Sigmoid colon (tissue), 7 donors: ENCODE measurements around the gene RAPGEF3. TPM values are rescaled to one million over a fixed set of nuclear protein-coding genes. Genes with fewer than 3 reads are reported as not detected.

Experiments
- DNase-seq: peaks from one replicate; pipeline ENCODE4 v3.0.0-alpha.2; 2019
- H3K27ac ChIP-seq, 4 donors: fragments of 200-600 bp; sonication (generic); one replicate each; pipeline ENCODE4 v1.5.1; 2016 to 2019; ENCODE audit warnings: mild to moderate bottlenecking in 1 of 4
- H3K27me3 ChIP-seq, 3 donors: fragments of 200-600 bp; sonication (generic); one replicate each; pipeline ENCODE4 v1.5.1; 2019; ENCODE audit warnings: mild to moderate bottlenecking in 1 of 3
- H3K36me3 ChIP-seq, 4 donors: fragments of 200-600 bp; sonication (generic); one replicate each; pipeline ENCODE4 v1.5.1; 2016 to 2019
- H3K4me1 ChIP-seq, 4 donors: fragments of 200-600 bp; sonication (generic); one replicate each; pipeline ENCODE4 v1.5.1; 2017 to 2019
- H3K4me3 ChIP-seq, 4 donors: fragments of 200-600 bp; sonication (generic); one replicate each; pipeline ENCODE4 v1.5.1; 2017 to 2019; ENCODE audit warnings: mild to moderate bottlenecking in 2 of 4, moderate library complexity in 1 of 4
- H3K9me3 ChIP-seq, 4 donors: fragments of 200-600 bp in 3 of 4; sonication (generic) in 3 of 4; one replicate each; pipeline versions ENCODE4 v1.5.1 to v1.6.1; 2013 to 2019
- CTCF ChIP-seq, 4 experiments: fragments of 450-650 bp in 3 of 4; fragments of 200-600 bp in 1 of 4; IDR thresholded peaks; one replicate each; pipeline ENCODE4 v1.5.1; 2016 to 2019; ENCODE audit warnings: antibody characterized with exemption in 4 of 4, mild to moderate bottlenecking in 3 of 4, moderate library complexity in 2 of 4
- EP300 ChIP-seq, 4 donors: sonication (generic); formaldehyde crosslinking; IDR thresholded peaks; one replicate each; pipeline ENCODE4 v1.6.1; 2017; ENCODE audit warnings: antibody characterized with exemption in 4 of 4
- POLR2A ChIP-seq, 2 donors: fragments of 450-650 bp; IDR thresholded peaks; one replicate each; pipeline ENCODE4 v1.6.1; 2016; ENCODE audit warnings: antibody characterized with exemption in 2 of 2, mild to moderate bottlenecking in 2 of 2, moderate library complexity in 2 of 2
- POLR2AphosphoS5 ChIP-seq, 4 donors: sonication (generic); formaldehyde crosslinking; IDR thresholded peaks; one replicate each; pipeline ENCODE4 v1.6.1; 2017; ENCODE audit warnings: antibody characterized with exemption in 4 of 4
- WGBS, 2 donors: extraction: QIAGEN DNeasy Blood & Tissue Kit; methylation state at CpG; one replicate each; pipeline ENCODE4 v1.1.7; 2013; 5-methylcytosine and 5-hydroxymethylcytosine counted together
- intact Hi-C: fragments of 100-400 bp; cut with DNase I; formaldehyde crosslinking; loops from one replicate; pipeline ENCODE4 v1.15.1; 2023
- polyA plus RNA-seq, 3 donors: library from polyadenylated mRNA; stranded (reverse); fragments of 200-250 nt; gene quantifications; one replicate each; pipeline ENCODE4 v1.2.3, GENCODE V29; 2013
- total RNA-seq, 4 donors: library from RNA; depleted of rRNA; stranded (reverse); fragments of >200 nt; gene quantifications; one replicate each; pipeline ENCODE4 v1.1.0, GENCODE V29; 2016
- donor health status: healthy with polysubstance abuse.
- donor health status: Bipolar disorder and iron deficiency.
- donor health status: healthy.

RAPGEF3 gene
- total and polyA plus RNA-seq, 7 donors, result 3.9 to 36.8 (median 14.6) TPM

GRCh38 chr12:47770086-47770726 is 11.5 kb upstream of the RAPGEF3 start:
- H3K4me3 ChIP-seq, result no peak overlapping the region
- peak overlapping the region in 3 of 4 donors; percentile 10 to 60 (median 25) for H3K27ac ChIP-seq
- no peaks in the 10 kb centered on the region for H3K27me3 ChIP-seq
- WGBS, 2 donors, result 92 to 93% methylated on average over 3 of the region's 3 CpGs
- H3K36me3 ChIP-seq, result no peaks in the 10 kb centered on the region
- no peaks in the 10 kb centered on the region for H3K9me3 ChIP-seq
- TF ChIP-seq POLR2A (IDR thresholded peaks at IDR 0.05) (no peak), CTCF (IDR thresholded peaks at IDR 0.05) (no peak), EP300 (IDR thresholded peaks at IDR 0.05) (no peak), POLR2AphosphoS5 (IDR thresholded peaks at IDR 0.05) (no peak)
- H3K4me1 ChIP-seq, result peaks cover 0 to 56% (median 36%) of the 10 kb centered on the region in 4 donors
- intact Hi-C loops, result no loop called here
- DNase-seq, result no peak

- no peak for DNase-seq
- peak overlapping the region in 1 of 4 donors; percentile 60 for H3K27ac ChIP-seq
- intact Hi-C loops, result no loop called here
- WGBS, 2 donors, result 29 to 81% methylated on average over 4 of the region's 4 CpGs
- H3K36me3 ChIP-seq, result no peaks in the 10 kb centered on the region
- H3K27me3 ChIP-seq, result no peaks in the 10 kb centered on the region
- no peaks in the 10 kb centered on the region for H3K9me3 ChIP-seq
- H3K4me1 ChIP-seq, result peaks cover 0 to 51% (median 30%) of the 10 kb centered on the region in 4 donors
- H3K4me3 ChIP-seq, result no peak overlapping the region
- no peak for TF ChIP-seq POLR2A (IDR thresholded peaks at IDR 0.05)
- no peak for TF ChIP-seq CTCF (IDR thresholded peaks at IDR 0.05)
- TF ChIP-seq EP300 (IDR thresholded peaks at IDR 0.05), result no peak
- TF ChIP-seq POLR2AphosphoS5 (IDR thresholded peaks at IDR 0.05), result no peak
Measured at GRCh38 chr12:47769234-47770085, 10.8 kb upstream of the RAPGEF3 start.

GRCh38 chr12:47768323-47768811 is 9.7 kb upstream of the RAPGEF3 start:
- Histone ChIP-seq H3K9me3 (no peaks in the 10 kb centered on the region), H3K27ac (no peak overlapping the region), H3K4me1 (peaks cover 0 to 41% (median 20%) of the 10 kb centered on the region in 4 donors), H3K27me3 (no peaks in the 10 kb centered on the region), H3K36me3 (no peaks in the 10 kb centered on the region), H3K4me3 (no peak overlapping the region)
- no peak for TF ChIP-seq POLR2A (IDR thresholded peaks at IDR 0.05)
- TF ChIP-seq POLR2AphosphoS5 (IDR thresholded peaks at IDR 0.05), result no peak
- no peak for TF ChIP-seq CTCF (IDR thresholded peaks at IDR 0.05)
- no peak for TF ChIP-seq EP300 (IDR thresholded peaks at IDR 0.05)
- DNase-seq, result no peak
- WGBS, 2 donors, result 60 to 77% methylated on average over 2 of the region's 2 CpGs
- intact Hi-C loops, result no loop called here

- WGBS, 2 donors, result 35 to 55% methylated on average over 4 of the region's 4 CpGs
- DNase-seq, result no peak
- H3K27me3 ChIP-seq, result no peaks in the 10 kb centered on the region
- no peak overlapping the region for H3K27ac ChIP-seq
- TF ChIP-seq CTCF (IDR thresholded peaks at IDR 0.05) (peak; percentile 11 to 50 (median 40)), POLR2AphosphoS5 (IDR thresholded peaks at IDR 0.05) (no peak), POLR2A (IDR thresholded peaks at IDR 0.05) (no peak)
- no peaks in the 10 kb centered on the region for H3K36me3 ChIP-seq
- intact Hi-C loops, result loop anchor here (2.0 kb wide), 1 partner anchor 50 kb away; no protein-coding TSS in a partner anchor
- H3K9me3 ChIP-seq, result no peaks in the 10 kb centered on the region
- H3K4me1 ChIP-seq, result peaks cover 0 to 34% (median 15%) of the 10 kb centered on the region in 4 donors
- H3K4me3 ChIP-seq, result no peak overlapping the region
Measured at GRCh38 chr12:47767216-47767724, 8.6 kb upstream of the RAPGEF3 start.
